Head of caudate nucleus (tissue), 42 donors: ENCODE measurements around the gene ABI3.
"Not testable (repeated sequence)": the region's sequence is repeated elsewhere in the genome, so short reads cannot be mapped to it uniquely, and the experiment has no call there.

ENCODE experiments used
- DNase-seq, 42 donors: peaks; one replicate each; pipeline versions ENCODE4 v3.0.0 to v3.0.0-alpha.2; 2020 to 2021; ENCODE audit warnings: mixed read lengths in 7 of 42
- intact Hi-C: fragments of 100-400 bp; cut with DNase I; formaldehyde crosslinking; loops from one replicate; pipeline ENCODE4 v1.15.0; 2022

Gene ABI3

GRCh38 chr17:49235896-49236295 is 25.4 kb downstream of the ABI3 start:
- intact Hi-C loops = no loop called here

GRCh38 chr17:49239963-49240362 is 29.5 kb downstream of the ABI3 start:
- intact Hi-C loops = no loop called here

More at GRCh38 chr17:49235896-49236295, 25.4 kb downstream of the ABI3 start:
- no peak for DNase-seq

GRCh38 chr17:49240619-49241018 is 30.1 kb downstream of the ABI3 start:
- no peak for DNase-seq
- intact Hi-C loops = no loop called here

More at GRCh38 chr17:49239963-49240362, 29.5 kb downstream of the ABI3 start:
- no peak for DNase-seq

- DNase-seq = no peak
- intact Hi-C loops = no loop called here
Measured at GRCh38 chr17:49241040-49241439, 30.5 kb downstream of the ABI3 start.

GRCh38 chr17:49241692-49242397 is 31.3 kb downstream of the ABI3 start:
- no peak for DNase-seq
- intact Hi-C loops = no loop called here

- DNase-seq = no peak
- intact Hi-C loops = no loop called here
Measured at GRCh38 chr17:49242813-49243212, 32.3 kb downstream of the ABI3 start.

- intact Hi-C loops = no loop called here
- no peak for DNase-seq
Measured at GRCh38 chr17:49244839-49245238, 34.3 kb downstream of the ABI3 start.

- intact Hi-C loops = no loop called here
- DNase-seq = no peak
Measured at GRCh38 chr17:49247944-49248343, 37.4 kb downstream of the ABI3 start.

GRCh38 chr17:49249292-49249794 is 38.8 kb downstream of the ABI3 start:
- peak in 6 of 42 donors; percentile 9 to 39 (median 25) for DNase-seq
- intact Hi-C loops = no loop called here

- intact Hi-C loops = no loop called here
- DNase-seq = no peak
Measured at GRCh38 chr17:49249890-49250522, 39.5 kb downstream of the ABI3 start.

- intact Hi-C loops = no loop called here
- DNase-seq = peak in 1 of 42 donors; percentile 17
Measured at GRCh38 chr17:49252148-49252695, 41.7 kb downstream of the ABI3 start.

- intact Hi-C loops = no loop called here
- DNase-seq = no peak
Measured at GRCh38 chr17:49254066-49254465, 43.6 kb downstream of the ABI3 start.

- intact Hi-C loops = no loop called here
- DNase-seq = no peak
Measured at GRCh38 chr17:49255125-49255524, 44.6 kb downstream of the ABI3 start.

GRCh38 chr17:49258394-49258793 is 47.9 kb downstream of the ABI3 start:
- intact Hi-C loops = no loop called here
- DNase-seq = no peak

- intact Hi-C loops = no loop called here
- DNase-seq = no peak
Measured at GRCh38 chr17:49259663-49260010, 49.1 kb downstream of the ABI3 start.

GRCh38 chr17:49260011-49260816 is 49.7 kb downstream of the ABI3 start:
- intact Hi-C loops = no loop called here

GRCh38 chr17:49260817-49261291 is 50.3 kb downstream of the ABI3 start:
- intact Hi-C loops = no loop called here
- DNase-seq = peak in 5 of 42 donors; percentile 3 to 42 (median 9)

More at GRCh38 chr17:49260011-49260816, 49.7 kb downstream of the ABI3 start:
- DNase-seq = peak; percentile 3 to 76 (median 44)

- DNase-seq, intact Hi-C loops: not testable (repeated sequence)
Measured at GRCh38 chr17:49261540-49261939, 51.0 kb downstream of the ABI3 start.

GRCh38 chr17:49266233-49266632 is 55.7 kb downstream of the ABI3 start:
- no peak for DNase-seq
- intact Hi-C loops = no loop called here
